GM18867 (cell line): ENCODE measurements around the gene ARMC9.
A peak's percentile ranks its signal among the peaks of the same experiment; 100 is the strongest.
"Not testable (repeated sequence)": the region's sequence is repeated elsewhere in the genome, so short reads cannot be mapped to it uniquely, and the experiment has no call there.

Experiments used
- ATAC-seq: cut with Tn5 transposase; IDR thresholded peaks from one replicate; pipeline ENCODE4 v1.9.1; 2021; ENCODE audit warnings: mild to moderate bottlenecking, moderate library complexity; ENCODE audit not compliant: unreplicated experiment

ARMC9 gene

GRCh38 chr2:231357931-231358330 lies 159.5 kb downstream of the ARMC9 start:
- no peak for ATAC-seq

GRCh38 chr2:231359441-231359840 lies 161.0 kb downstream of the ARMC9 start:
- ATAC-seq = no peak

- no peak for ATAC-seq
Measured at GRCh38 chr2:231359948-231360347, 161.5 kb downstream of the ARMC9 start.

GRCh38 chr2:231360401-231360800 lies 162.0 kb downstream of the ARMC9 start:
- no peak for ATAC-seq

- no peak for ATAC-seq
Measured at GRCh38 chr2:231360881-231361371, 162.5 kb downstream of the ARMC9 start.

- ATAC-seq = peak; percentile 94
Measured at GRCh38 chr2:231361701-231362554, 163.5 kb downstream of the ARMC9 start.

GRCh38 chr2:231362555-231363184 lies 164.2 kb downstream of the ARMC9 start:
- no peak for ATAC-seq

- no peak for ATAC-seq
Measured at GRCh38 chr2:231364061-231364460, 165.6 kb downstream of the ARMC9 start.

GRCh38 chr2:231364961-231365810 lies 166.8 kb downstream of the ARMC9 start:
- no peak for ATAC-seq

- ATAC-seq = no peak
Measured at GRCh38 chr2:231367178-231367577, 168.7 kb downstream of the ARMC9 start.

GRCh38 chr2:231369580-231370428 lies 171.4 kb downstream of the ARMC9 start:
- ATAC-seq = no peak

GRCh38 chr2:231370429-231370748 lies 172.0 kb downstream of the ARMC9 start:
- no peak for ATAC-seq

- no peak for ATAC-seq
Measured at GRCh38 chr2:231370749-231371429, 172.5 kb downstream of the ARMC9 start.

- ATAC-seq = no peak
Measured at GRCh38 chr2:231371430-231372054, 173.1 kb downstream of the ARMC9 start.

- ATAC-seq = no peak
Measured at GRCh38 chr2:231372326-231372725, 173.9 kb downstream of the ARMC9 start.

GRCh38 chr2:231373184-231373583 lies 174.8 kb downstream of the ARMC9 start:
- no peak for ATAC-seq

GRCh38 chr2:231373786-231374349 lies 175.4 kb downstream of the ARMC9 start:
- no peak for ATAC-seq

- no peak for ATAC-seq
Measured at GRCh38 chr2:231374771-231375170, 176.3 kb downstream of the ARMC9 start.

GRCh38 chr2:231375994-231376615 lies 177.7 kb downstream of the ARMC9 start:
- ATAC-seq = not testable (repeated sequence)
